H1 (cell line): ENCODE results near the gene LIPA. TPM values are rescaled to one million over a fixed set of nuclear protein-coding genes. Genes with fewer than 3 reads are reported as not detected.

Source experiments
- CTCF ChIA-PET: fragments of 300-600 bp; sonication (Branson Sonifier 250); formaldehyde crosslinking; loops from one replicate; lab custom pipeline; 2021; ENCODE audit not compliant: partially characterized antibody; lab: Charles Lee
- POLR2A ChIA-PET: fragments of 300-600 bp; sonication (Branson Sonifier 250); formaldehyde crosslinking; loops from one replicate; lab custom pipeline; 2021; ENCODE audit warnings: inconsistent platforms; ENCODE audit not compliant: partially characterized antibody; lab: Charles Lee
- DNase-seq, 2 experiments: peaks; one replicate each; pipeline versions ENCODE4 v3.0.0 to v3.0.0-alpha.2; 2010 to 2022; ENCODE audit warnings: low spot score in 2 of 2, low read depth in 1 of 2, mixed read lengths in 1 of 2
- FAIRE-seq: peaks from 2 replicates; lab custom pipeline; 2011; peaks lifted over from hg19 to GRCh38; lab: Jason Lieb, UNC
- H2AFZ ChIP-seq: 2 replicates; pipeline ENCODE4 v1.8.1; 2012; ENCODE audit warnings: low read length, inconsistent platforms
- H2AK5ac ChIP-seq: 2 replicates; pipeline ENCODE4 v1.6.1; 2013; ENCODE audit warnings: low read depth, low read length
- H2BK120ac ChIP-seq: replicated peaks from 2 replicates; pipeline ENCODE3; 2013; ENCODE audit warnings: low read depth, low read length, inconsistent platforms
- H2BK12ac ChIP-seq: 2 replicates; pipeline ENCODE4 v1.6.1; 2013; ENCODE audit warnings: low read depth, low read length
- H2BK15ac ChIP-seq: 2 replicates; pipeline ENCODE4 v1.6.1; 2013; ENCODE audit warnings: low read length
- H2BK20ac ChIP-seq: 2 replicates; pipeline ENCODE4 v1.6.1; 2013; ENCODE audit warnings: low read length
- H2BK5ac ChIP-seq: 2 replicates; pipeline ENCODE4 v1.6.1; 2013; ENCODE audit warnings: low read depth, low read length
- H3K14ac ChIP-seq: 2 replicates; pipeline ENCODE4 v1.6.1; 2013; ENCODE audit warnings: inconsistent platforms; ENCODE audit not compliant: insufficient read length
- H3K18ac ChIP-seq: 2 replicates; pipeline ENCODE4 v1.6.1; 2013; ENCODE audit warnings: low read length; ENCODE audit errors: extremely low read depth
- H3K23ac ChIP-seq: 2 replicates; pipeline ENCODE4 v1.6.1; 2013; ENCODE audit warnings: inconsistent platforms; ENCODE audit not compliant: insufficient read length
- H3K23me2 ChIP-seq: 2 replicates; pipeline ENCODE4 v1.6.1; 2013; ENCODE audit warnings: low read depth, low read length
- H3K27ac ChIP-seq: 2 replicates; pipeline ENCODE4 v1.6.1; 2011; ENCODE audit warnings: low read depth, low read length, inconsistent platforms
- H3K27me3 ChIP-seq, 4 experiments: replicated peaks in 1 of 4; 1 replicate in 1 of 4; 2 replicates in 3 of 4; pipeline versions ENCODE4 v1.6.1 to v1.8.1; 2011 to 2013; ENCODE audit warnings: low read length in 3 of 4, mild to moderate bottlenecking in 3 of 4, inconsistent platforms in 2 of 4, mixed read lengths in 2 of 4, moderate library complexity in 1 of 4; ENCODE audit not compliant: control insufficient read depth in 3 of 4, insufficient read depth in 3 of 4; ENCODE audit errors: extremely low read depth in 1 of 4
- H3K36me3 ChIP-seq, 4 experiments: 2 replicates each; pipeline versions ENCODE4 v1.6.1 to v1.8.1; 2011 to 2013; ENCODE audit warnings: mild to moderate bottlenecking in 4 of 4, low read length in 3 of 4, moderate library complexity in 2 of 4, control low read depth in 1 of 4, inconsistent platforms in 1 of 4; ENCODE audit not compliant: insufficient read depth in 4 of 4, control insufficient read depth in 2 of 4
- H3K4ac ChIP-seq: replicated peaks from 2 replicates; pipeline ENCODE3; 2013; ENCODE audit warnings: low read length, low read depth, mixed read lengths, inconsistent platforms; ENCODE audit not compliant: insufficient read length
- H3K4me1 ChIP-seq, 4 experiments: replicated peaks in 1 of 4; 1 replicate in 1 of 4; 2 replicates in 3 of 4; pipeline versions ENCODE4 v1.6.1 to v1.8.1; 2011 to 2013; ENCODE audit warnings: low read length in 3 of 4, inconsistent platforms in 2 of 4, mixed read lengths in 1 of 4; ENCODE audit not compliant: insufficient read depth in 4 of 4, control insufficient read depth in 3 of 4
- H3K4me2 ChIP-seq, 2 experiments: 2 replicates each; pipeline versions ENCODE4 v1.6.1 to v1.8.1; 2011 to 2013; ENCODE audit warnings: low read depth in 2 of 2, low read length in 2 of 2, control low read depth in 1 of 2, inconsistent platforms in 1 of 2, mild to moderate bottlenecking in 1 of 2; ENCODE audit not compliant: insufficient read depth in 1 of 2
- H3K4me3 ChIP-seq, 4 experiments: fragments of 200-600, 300-600 bp in 1 of 4; sonication (generic), shearing (Covaris generic), sonication (Bioruptor Twin) in 1 of 4; 2 replicates each; pipeline versions ENCODE4 v1.5.1 to v1.8.1; 2011 to 2016; ENCODE audit warnings: low read length in 4 of 4, low read depth in 3 of 4, control low read depth in 2 of 4, inconsistent platforms in 2 of 4, mild to moderate bottlenecking in 2 of 4, mixed read lengths in 1 of 4, moderate library complexity in 1 of 4; ENCODE audit not compliant: insufficient read depth in 2 of 4; ENCODE audit errors: extremely low read depth in 1 of 4
- H3K56ac ChIP-seq: replicated peaks from 2 replicates; pipeline ENCODE3; 2013; ENCODE audit warnings: low read depth, mild to moderate bottlenecking, mixed read lengths, low read length, inconsistent platforms; ENCODE audit not compliant: insufficient read length
- H3K79me1 ChIP-seq: 2 replicates; pipeline ENCODE4 v1.6.1; 2013; ENCODE audit warnings: low read depth, low read length, control low read depth
- H3K79me2 ChIP-seq, 2 experiments: 2 replicates each; pipeline versions ENCODE4 v1.6.1 to v1.8.1; 2012 to 2013; ENCODE audit warnings: low read length in 2 of 2, mild to moderate bottlenecking in 2 of 2, inconsistent platforms in 1 of 2; ENCODE audit not compliant: insufficient read depth in 2 of 2, control insufficient read depth in 1 of 2
- H3K9ac ChIP-seq, 4 experiments: replicated peaks in 1 of 4; 1 replicate in 1 of 4; 2 replicates in 3 of 4; pipeline versions ENCODE4 v1.6.1 to v1.8.1; 2011 to 2013; ENCODE audit warnings: low read depth in 3 of 4, low read length in 3 of 4, control low read depth in 2 of 4, mild to moderate bottlenecking in 2 of 4, moderate library complexity in 2 of 4, inconsistent platforms in 1 of 4; ENCODE audit errors: extremely low read depth in 1 of 4
- H3K9me3 ChIP-seq, 2 experiments: 2 replicates each; pipeline versions ENCODE4 v1.6.1 to v1.8.1; 2012 to 2013; ENCODE audit warnings: mild to moderate bottlenecking in 2 of 2, moderate library complexity in 2 of 2, control low read depth in 1 of 2, inconsistent platforms in 1 of 2, low read depth in 1 of 2, low read length in 1 of 2, mixed read lengths in 1 of 2; ENCODE audit not compliant: insufficient read depth in 2 of 2
- H4K20me1 ChIP-seq, 2 experiments: replicated peaks in 1 of 2; 2 replicates each; pipeline versions ENCODE3 to v1.8.1; 2011 to 2013; ENCODE audit warnings: inconsistent platforms in 2 of 2, low read length in 2 of 2, mild to moderate bottlenecking in 1 of 2; ENCODE audit not compliant: insufficient read depth in 2 of 2, control insufficient read depth in 1 of 2
- H4K5ac ChIP-seq: 2 replicates; pipeline ENCODE4 v1.6.1; 2013; ENCODE audit warnings: low read length, low read depth, mixed read lengths, inconsistent platforms; ENCODE audit not compliant: insufficient read length
- H4K8ac ChIP-seq: 2 replicates; pipeline ENCODE4 v1.8.0; 2013; ENCODE audit warnings: mild to moderate bottlenecking, moderate library complexity, low read length, inconsistent platforms; ENCODE audit not compliant: insufficient read depth; ENCODE audit errors: extremely low read depth
- H4K91ac ChIP-seq: replicated peaks from 2 replicates; pipeline ENCODE3; 2013; ENCODE audit warnings: low read length, mixed read lengths, inconsistent platforms; ENCODE audit not compliant: insufficient read length
- CTBP2 ChIP-seq: IDR thresholded peaks from 2 replicates; pipeline ENCODE4 v1.7.0; 2011; ENCODE audit warnings: borderline replicate concordance, mild to moderate bottlenecking, moderate library complexity, mixed read lengths, low read length; ENCODE audit not compliant: insufficient read depth, insufficient read length
- EZH2 ChIP-seq: fragments of 200-600 bp; sonication (generic); IDR thresholded peaks from 2 replicates; pipeline ENCODE4 v1.7.1; 2012; ENCODE audit warnings: low read depth, mild to moderate bottlenecking, moderate library complexity, low read length, inconsistent platforms; ENCODE audit not compliant: severe bottlenecking
- MAX ChIP-seq: IDR thresholded peaks from 2 replicates; pipeline ENCODE4 v1.6.1; 2012; ENCODE audit warnings: inconsistent platforms
- SRF ChIP-seq: IDR thresholded peaks from 2 replicates; pipeline ENCODE4 v1.6.1; 2011; ENCODE audit warnings: mild to moderate bottlenecking, low read depth, low read length, moderate library complexity
- SUZ12 ChIP-seq: fragments of 200-600 bp; sonication (generic); IDR thresholded peaks from 2 replicates; pipeline ENCODE4 v1.6.1; 2012; ENCODE audit warnings: mild to moderate bottlenecking, inconsistent platforms, low read length, moderate library complexity, mixed read lengths
- whole genome bisulfite sequencing, 2 experiments: shearing (Covaris generic) in 1 of 2; methylation state at CpG; one replicate each; pipeline versions ENCODE4 v1.1.6 to v1.1.7; 2013 to 2015; ENCODE audit warnings: low lambda C conversion rate in 2 of 2, mixed read lengths in 2 of 2, inconsistent platforms in 1 of 2, low coverage in 1 of 2, missing lambda C conversion rate in 1 of 2; ENCODE audit not compliant: insufficient replicate concordance in 2 of 2, insufficient coverage in 1 of 2, insufficient read length in 1 of 2; ENCODE audit errors: extremely low coverage in 1 of 2, missing lambda C conversion rate in 1 of 2; 5-methylcytosine and 5-hydroxymethylcytosine counted together
- polyA plus RNA-seq, 7 experiments: library from polyadenylated mRNA; depleted of rRNA in 3 of 7; stranded (reverse) in 5 of 7; unstranded in 2 of 7; fragments of >200 nt in 5 of 7; fragments of 200-250 nt in 2 of 7; gene quantifications; 1 replicate in 5 of 7; 2 replicates in 1 of 7; 4 replicates in 1 of 7; pipeline versions ENCODE4 v1.2.1 to v1.2.3, GENCODE V29; 2011 to 2013; ENCODE audit warnings: missing spikeins in 2 of 7, mixed read lengths in 2 of 7
- total RNA-seq: library from RNA; stranded (reverse); fragmentation: NEBNext Ultra II Directional; extraction: Animal tissue kit (Norgen Biotek cat#: 25700); gene quantifications from 2 replicates; pipeline ENCODE4 v1.2.1, GENCODE V29; 2021

LIPA gene
- total and polyA plus RNA-seq, 2 of the 8 experiments (the other 6 are each of a cell fraction or from before 2014, with no cell fraction given) = 18.1 to 32.4 TPM

- Histone ChIP-seq H3K27me3 (peaks cover 9 to 46% (median 37%) of the 10 kb centered on the region in 4 experiments), H3K23me2 (peaks cover 15% of the 10 kb centered on the region), H2BK12ac (peak within 1 kb of the TSS; percentile 82), H3K4me2 (peak within 1 kb of the TSS; percentile 90 to 96), H2BK20ac (peak within 1 kb of the TSS; percentile 63; the same call in 1 of the 2 replicates), H3K9me3 (no peaks in the 10 kb centered on the region), H2AK5ac (no peak within 1 kb of the TSS), H3K4ac (no peak within 1 kb of the TSS), H3K4me1 (peaks cover 0 to 16% (median 9%) of the 10 kb centered on the region in 4 experiments; a peak in 6 of 7 replicates), H3K23ac (no peak within 1 kb of the TSS), H2BK5ac (peak within 1 kb of the TSS; percentile 8; the same call in 1 of the 2 replicates), H2AFZ (peak within 1 kb of the TSS; percentile 76), H3K36me3 (no peaks in the 10 kb centered on the region), H4K8ac (no peak within 1 kb of the TSS; the same call in none of the 2 replicates), H4K5ac (no peak within 1 kb of the TSS)
- POLR2A ChIA-PET = interaction anchor here (0.7 to 1.3 kb wide), 2 partner anchors 13 to 272 kb away, joined by 3 read pairs; no protein-coding TSS in a partner anchor
- CTCF ChIA-PET = interaction anchor here (0.8 to 9.3 kb wide), 17 partner anchors 9 to 397 kb away, joined by 3 to 67 read pairs (median 4); partner anchors contain the start of gene STAMBPL1
- TF ChIP-seq CTBP2 = peak; percentile 44
- peak; percentile 3; the same call in 1 of the 2 replicates for TF ChIP-seq MAX
- TF ChIP-seq SRF = no peak
- TF ChIP-seq SUZ12 = peak; percentile 77; the same call in 1 of the 2 replicates
- TF ChIP-seq EZH2 = peak; percentile 80
- TF ChIP-seq, all 59 proteins: peak for 4
- peak within 1 kb of the TSS in 2 of 4 experiments; percentile 1 to 15; a peak in 3 of 7 replicates for H3K9ac ChIP-seq
- H3K79me2 ChIP-seq = no peaks in the 10 kb centered on the region
- H4K91ac ChIP-seq = peak within 1 kb of the TSS; percentile 61
- FAIRE-seq (peak; percentile 13), DNase-seq (no peak)
- H3K14ac ChIP-seq = no peak within 1 kb of the TSS
- H4K20me1 ChIP-seq = no peaks in the 10 kb centered on the region
- peak within 1 kb of the TSS; percentile 44 for H2BK120ac ChIP-seq
- H3K18ac ChIP-seq = peak within 1 kb of the TSS; percentile 25; the same call in 1 of the 2 replicates
- no peak within 1 kb of the TSS for H3K27ac ChIP-seq
- H3K4me3 ChIP-seq = peak within 1 kb of the TSS; percentile 47 to 65 (median 52)
- peak within 1 kb of the TSS; percentile 63; the same call in 1 of the 2 replicates for H2BK15ac ChIP-seq
- H3K56ac ChIP-seq = no peak within 1 kb of the TSS
- 3% methylated on average over 28 of the region's 28 CpGs; no CpG with 5 or more reads in 1 of the 2 experiments for WGBS, 2 experiments
- H3K79me1 ChIP-seq = no peaks in the 10 kb centered on the region
Observed at GRCh38 chr10:89207181-89207800, 44.3 kb downstream of the LIPA start, which contains the start of gene CH25H. Gene CH25H, minus strand, starts transcription at chr10:89207317. Its CDS starts 25 bp downstream, at chr10:89207292.
